GM12873 (cell line): ENCODE data around the gene KCNIP4.

Experiments
- CTCF ChIP-seq: IDR thresholded peaks from 2 replicates; pipeline ENCODE4 v1.5.1; 2012; ENCODE audit warnings: low read depth, mild to moderate bottlenecking, moderate library complexity, low read length, control low read depth; ENCODE audit not compliant: insufficient read depth; ENCODE audit errors: missing control alignments

The KCNIP4 gene

GRCh38 chr4:21126014-21126512 lies 822.5 kb downstream of the KCNIP4 start:
- no peak for TF ChIP-seq CTCF

DNA sequence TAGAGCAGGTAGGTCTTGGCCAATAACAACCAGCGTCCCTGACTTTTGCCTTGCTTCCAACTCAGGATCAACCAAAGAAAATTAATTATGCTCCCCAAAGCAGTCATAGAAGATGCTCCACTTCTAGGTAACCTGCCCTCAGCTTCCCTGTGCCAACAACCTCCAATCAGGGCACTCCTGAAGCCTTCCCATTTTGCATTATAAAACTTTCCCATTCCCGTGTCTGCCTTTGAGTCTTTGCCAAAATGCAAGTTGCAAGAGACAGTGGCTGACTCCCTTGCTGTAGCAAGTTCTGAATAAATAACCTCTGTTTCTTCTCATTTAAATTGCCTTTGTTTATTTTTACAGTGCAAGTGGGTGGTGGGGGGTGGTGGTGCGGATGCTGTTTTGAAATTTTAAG lies 830.3 kb downstream of the KCNIP4 start:
- no peak for TF ChIP-seq CTCF

GRCh38 chr4:21117541-21118180 lies 830.9 kb downstream of the KCNIP4 start:
- TF ChIP-seq CTCF: no peak

GRCh38 chr4:21113496-21114223 lies 834.9 kb downstream of the KCNIP4 start:
- no peak for TF ChIP-seq CTCF

GRCh38 chr4:21102667-21103066 lies 845.9 kb downstream of the KCNIP4 start:
- TF ChIP-seq CTCF: no peak

DNA sequence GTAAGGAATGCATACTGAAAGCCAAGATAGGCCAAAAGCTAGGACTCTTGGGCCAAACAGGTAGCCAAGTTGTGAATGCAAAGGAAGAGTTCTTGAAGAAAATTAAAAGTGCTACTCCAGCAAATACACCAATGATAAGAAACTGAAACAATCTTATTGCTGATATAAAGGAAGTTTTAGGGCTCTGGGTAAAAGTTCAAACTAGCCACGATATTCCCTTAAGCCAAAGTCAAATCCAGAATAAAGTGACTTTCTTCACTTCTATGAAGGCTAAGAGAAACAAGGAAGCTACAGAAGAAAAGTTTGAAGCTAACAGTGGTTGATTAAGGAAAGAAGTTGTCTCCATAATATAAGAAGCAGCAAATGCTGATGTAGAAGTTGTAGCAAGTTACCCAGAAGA lies 850.7 kb downstream of the KCNIP4 start:
- no peak for TF ChIP-seq CTCF

DNA sequence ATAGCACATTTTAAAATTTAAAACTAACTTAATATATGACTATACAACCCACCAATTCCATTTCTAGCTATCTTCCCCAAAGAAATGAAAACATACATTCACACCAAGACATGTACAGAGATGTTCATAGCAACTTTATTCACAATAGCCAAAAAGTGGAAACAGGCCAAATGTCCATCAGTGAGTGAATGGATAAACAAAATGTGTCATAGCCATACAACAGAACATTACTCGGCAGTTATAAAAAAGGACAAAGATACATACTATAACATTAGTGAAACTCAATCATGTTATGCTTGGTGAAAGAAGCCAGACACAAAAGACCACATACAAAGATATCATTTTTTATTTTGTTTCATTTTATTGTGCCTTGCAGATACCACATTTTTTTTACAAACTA lies 851.5 kb downstream of the KCNIP4 start:
- TF ChIP-seq CTCF: no peak
